Skeletal muscle cell (primary cell): Measurements from ENCODE around the gene DTNBP1.

Experiments used
- DNase-seq: peaks from one replicate; pipeline ENCODE4 v3.0.0-alpha.2; 2010; ENCODE audit warnings: low read depth
- H3K4me3 ChIP-seq: 2 replicates; pipeline ENCODE4 v1.5.1; 2011; ENCODE audit warnings: low read depth, mild to moderate bottlenecking, control low read depth, low read length, moderate library complexity

Gene DTNBP1

DNA sequence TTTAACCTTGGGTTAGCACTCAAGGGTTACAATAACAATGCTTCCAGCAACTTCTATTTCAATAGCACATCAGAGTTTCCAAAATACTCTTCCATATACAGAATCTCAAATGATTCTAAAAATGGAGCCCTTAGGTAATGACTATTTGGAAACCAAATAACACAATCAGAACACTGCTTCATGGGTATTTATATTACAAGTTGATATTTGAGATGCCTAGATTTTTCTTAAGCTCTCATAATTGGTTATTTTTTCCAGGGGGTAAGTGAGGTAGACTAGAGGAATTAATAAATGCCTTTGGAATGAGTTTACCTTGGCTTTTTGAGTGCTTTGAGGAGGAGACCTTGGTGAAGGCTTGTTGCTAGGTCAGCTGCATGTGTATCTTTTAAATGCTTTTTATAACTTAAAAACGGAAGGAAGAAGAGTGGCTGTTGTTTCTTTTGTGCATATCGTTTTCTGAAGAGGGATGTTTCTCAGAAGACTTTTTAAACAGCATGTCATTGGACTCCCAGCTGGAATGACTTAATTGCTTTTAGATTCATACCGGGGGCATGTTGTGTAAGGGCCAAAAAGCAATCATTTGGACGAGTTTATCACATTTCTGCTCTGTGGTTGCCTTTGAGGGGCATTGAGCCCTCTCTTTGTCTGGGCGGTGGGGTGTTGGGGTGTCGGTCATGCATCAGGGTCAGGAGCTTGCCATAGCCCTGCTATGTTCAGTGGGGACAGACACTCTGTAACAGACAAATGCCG is 186.0 kb downstream of the DTNBP1 start:
- H3K4me3 ChIP-seq, result no peak overlapping the region
- DNase-seq, result no peak

DNA sequence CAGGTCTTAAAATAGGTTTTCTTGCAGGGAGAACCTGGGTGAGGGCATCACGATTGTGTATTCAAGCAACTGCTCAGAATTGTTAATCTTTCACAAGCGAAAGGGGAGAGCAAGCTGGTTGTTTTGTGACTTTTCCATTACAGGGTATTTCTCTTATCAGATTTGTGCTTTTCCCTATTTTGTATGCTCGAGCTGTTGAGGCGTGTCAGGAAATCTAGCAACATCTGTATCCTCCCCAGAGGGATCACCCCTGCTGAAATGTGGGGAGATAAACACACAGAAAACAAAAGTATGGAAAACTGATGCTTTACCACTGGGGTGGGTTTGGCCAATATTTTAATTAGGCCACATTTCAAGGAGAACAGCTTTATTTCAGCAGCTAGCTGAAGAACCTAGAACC is 187.0 kb downstream of the DTNBP1 start:
- no peak overlapping the region for H3K4me3 ChIP-seq
- DNase-seq, result no peak

DNA sequence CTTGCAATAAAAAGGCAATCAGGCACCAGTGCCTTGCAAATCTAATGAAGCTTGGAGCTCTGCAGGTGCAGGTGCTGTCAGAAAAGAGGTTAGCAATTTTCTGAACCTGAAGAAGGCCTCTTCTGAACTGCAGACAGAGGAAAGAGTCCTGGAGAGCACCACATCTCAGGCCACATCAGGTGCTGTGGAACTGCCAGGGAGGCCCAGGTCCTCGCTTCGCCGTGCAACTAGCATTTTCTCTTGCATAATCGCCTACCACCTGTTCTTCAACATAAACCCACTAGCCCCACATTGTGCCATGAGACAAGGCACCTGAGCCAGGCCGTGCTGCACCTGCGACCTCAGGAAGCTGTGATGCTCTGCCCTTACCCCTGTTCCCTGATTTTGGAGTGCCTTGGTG is 187.6 kb downstream of the DTNBP1 start:
- DNase-seq, result no peak

DNA sequence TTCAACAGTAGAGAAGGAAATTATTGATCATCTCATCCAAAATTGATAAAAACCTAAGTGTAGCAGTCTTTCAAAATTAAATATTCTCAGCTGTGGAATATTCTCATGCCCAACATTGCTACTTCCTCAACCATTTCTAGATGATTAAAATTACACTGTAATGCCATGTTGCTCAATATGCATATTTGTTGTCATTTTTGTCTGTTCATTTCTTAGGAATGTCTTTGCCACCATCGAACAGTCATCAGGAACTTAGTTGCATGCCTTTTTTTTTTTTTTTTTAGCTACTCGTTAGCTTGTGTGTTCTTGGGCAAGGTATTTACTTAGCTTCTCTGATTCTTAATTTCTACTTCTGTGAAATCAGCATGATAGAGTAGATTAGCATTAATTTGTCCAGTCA is 188.6 kb downstream of the DTNBP1 start:
- DNase-seq, result no peak
- H3K4me3 ChIP-seq, result no peak overlapping the region

More for the DNA sequence above, 187.6 kb downstream of the DTNBP1 start:
- H3K4me3 ChIP-seq, result no peak overlapping the region

DNA sequence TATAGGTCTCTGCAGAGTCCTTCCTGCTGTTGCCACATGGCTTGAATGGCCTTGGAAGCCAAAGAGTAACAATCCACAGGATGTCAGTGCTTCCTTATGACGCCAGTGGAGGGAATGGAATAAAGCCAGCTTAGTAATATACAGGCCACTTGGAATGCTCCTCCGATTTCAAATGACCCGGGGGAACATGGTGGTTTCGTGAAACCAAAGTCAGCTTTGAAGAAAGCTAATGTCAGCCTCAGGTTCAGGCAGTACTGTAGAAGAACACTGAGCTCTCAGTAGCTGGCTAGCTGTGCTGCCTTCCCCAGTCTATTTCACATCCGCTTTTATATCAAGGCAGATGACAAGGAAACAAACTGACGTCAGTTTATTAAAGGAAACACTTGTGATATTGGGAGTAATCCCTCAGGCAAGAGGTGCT is 189.1 kb downstream of the DTNBP1 start:
- peak; percentile 89 for DNase-seq
- H3K4me3 ChIP-seq, result no peak overlapping the region

DNA sequence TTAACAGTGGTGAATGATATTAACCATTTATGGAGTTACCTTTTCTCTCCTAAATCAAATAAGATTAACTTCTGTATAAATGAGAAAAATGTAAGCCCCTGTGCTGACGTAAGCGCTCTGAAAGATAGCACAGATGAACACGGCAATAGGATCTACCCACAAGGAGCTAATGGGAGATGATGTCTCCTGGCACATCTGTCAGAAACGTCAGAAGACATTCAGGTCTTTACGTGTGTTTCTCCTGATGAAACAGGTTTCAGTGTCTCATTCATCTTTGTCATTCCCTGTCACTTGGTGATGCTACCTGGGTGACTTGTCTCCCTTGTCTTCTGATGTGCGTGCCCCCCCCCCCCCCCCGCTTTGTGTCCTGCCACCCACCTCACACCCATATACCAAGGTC is 189.7 kb downstream of the DTNBP1 start:
- no peak overlapping the region for H3K4me3 ChIP-seq
- no peak for DNase-seq
